ENCODE data around the gene CRKL. TPM values are rescaled to one million over a fixed set of nuclear protein-coding genes. Genes with fewer than 3 reads are reported as not detected.
"Not testable (repeated sequence)": the region's sequence is repeated elsewhere in the genome, so short reads cannot be mapped to it uniquely, and the experiment has no call there.

The CRKL gene
- polyA plus RNA-seq, 3 donors, result 26.0 to 37.5 (median 29.4) TPM

DNA sequence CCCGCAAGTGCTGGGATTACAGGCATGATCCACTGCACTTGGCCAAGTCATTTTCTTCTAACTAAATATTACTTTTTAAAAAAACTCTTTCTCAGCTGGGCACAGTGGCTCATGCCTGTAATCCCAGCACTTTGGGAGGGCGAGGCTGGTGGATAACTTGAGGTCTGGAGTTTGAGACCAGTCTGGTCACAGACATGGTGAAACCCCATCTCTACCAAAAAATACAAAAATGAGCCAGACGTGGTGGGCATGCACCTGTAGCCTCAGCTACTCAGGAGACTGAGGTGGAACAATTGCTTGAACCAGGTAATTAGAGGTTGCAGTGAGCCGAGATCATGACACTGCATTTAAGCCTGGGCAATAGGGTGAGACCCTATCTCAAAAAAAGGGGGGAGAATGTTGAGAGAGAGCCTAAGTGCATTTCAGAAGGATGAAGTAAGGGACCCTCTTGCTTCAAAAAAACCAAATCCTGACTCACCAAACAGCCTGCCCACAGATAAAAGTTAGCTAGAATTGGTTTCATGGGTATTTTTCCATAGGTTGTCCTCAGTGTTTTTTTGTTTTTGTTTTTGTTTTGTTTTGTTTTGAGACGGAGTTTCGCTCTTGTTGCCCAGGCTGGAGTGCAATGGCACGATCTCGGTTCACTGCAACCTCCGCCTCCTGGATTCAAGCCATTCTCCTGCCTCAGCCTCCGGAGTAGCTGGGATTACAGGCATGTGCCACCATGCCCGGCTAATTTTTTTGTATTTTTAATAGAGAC lies 18.8 kb downstream of the CRKL start:
- WGBS (ENCODE audit: insufficient coverage), result 91% methylated on average over 4 of the region's 11 CpGs
- Mint-ChIP-seq H3K36me3 (peaks cover 40 to 63% of the 10 kb centered on the region in 2 donors), H3K4me1 (peaks cover 23% of the 10 kb centered on the region), H3K27ac (peak overlapping the region in 2 of 7 donors; percentile 15 to 55)
- H3K4me1 ChIP-seq (ENCODE audit: control insufficient read depth in 1 of 2, insufficient read depth in 2 of 2, low read length in 2 of 2); H3K9me3 Mint-ChIP-seq; H3K4me3 Mint-ChIP-seq; intact Hi-C loops (cut with micrococcal nuclease); H3K9ac ChIP-seq (ENCODE audit: insufficient read depth, low read length, poor library complexity, severe bottlenecking); H3K27me3 ChIP-seq (ENCODE audit: control insufficient read depth in 2 of 2, insufficient read depth in 2 of 2, low read length in 2 of 2); H3K27me3 Mint-ChIP-seq (ENCODE audit: low read depth in 3 of 3); H3K4me3 ChIP-seq (replicated peaks in 1 of 3; ENCODE audit: low read depth in 2 of 3, low read length in 3 of 3); DNase-seq; H3K27ac ChIP-seq (ENCODE audit: low read depth in 1 of 2, low read length in 2 of 2); H2AFZ ChIP-seq (ENCODE audit: insufficient read depth, low read depth, low read length, poor library complexity, severe bottlenecking); H3K9me3 ChIP-seq (replicated peaks in 1 of 2; ENCODE audit: control insufficient read depth in 1 of 2, insufficient read depth in 1 of 2, low read length in 2 of 2); H3K4me2 ChIP-seq (replicated peaks; ENCODE audit: extremely low read depth, low read length, poor library complexity, severe bottlenecking): not testable (repeated sequence)
- Histone ChIP-seq H3K36me3 (replicated peaks in 1 of 2; ENCODE audit: control insufficient read depth in 1 of 2, insufficient read depth in 2 of 2, low read length in 2 of 2) (peaks cover 22 to 65% of the 10 kb centered on the region in 2 donors), H3K79me2 (ENCODE audit: insufficient read depth, low read length) (peaks cover 99% of the 10 kb centered on the region), H4K20me1 (ENCODE audit: insufficient read depth, low read length) (peaks cover 100% of the 10 kb centered on the region)

DNA sequence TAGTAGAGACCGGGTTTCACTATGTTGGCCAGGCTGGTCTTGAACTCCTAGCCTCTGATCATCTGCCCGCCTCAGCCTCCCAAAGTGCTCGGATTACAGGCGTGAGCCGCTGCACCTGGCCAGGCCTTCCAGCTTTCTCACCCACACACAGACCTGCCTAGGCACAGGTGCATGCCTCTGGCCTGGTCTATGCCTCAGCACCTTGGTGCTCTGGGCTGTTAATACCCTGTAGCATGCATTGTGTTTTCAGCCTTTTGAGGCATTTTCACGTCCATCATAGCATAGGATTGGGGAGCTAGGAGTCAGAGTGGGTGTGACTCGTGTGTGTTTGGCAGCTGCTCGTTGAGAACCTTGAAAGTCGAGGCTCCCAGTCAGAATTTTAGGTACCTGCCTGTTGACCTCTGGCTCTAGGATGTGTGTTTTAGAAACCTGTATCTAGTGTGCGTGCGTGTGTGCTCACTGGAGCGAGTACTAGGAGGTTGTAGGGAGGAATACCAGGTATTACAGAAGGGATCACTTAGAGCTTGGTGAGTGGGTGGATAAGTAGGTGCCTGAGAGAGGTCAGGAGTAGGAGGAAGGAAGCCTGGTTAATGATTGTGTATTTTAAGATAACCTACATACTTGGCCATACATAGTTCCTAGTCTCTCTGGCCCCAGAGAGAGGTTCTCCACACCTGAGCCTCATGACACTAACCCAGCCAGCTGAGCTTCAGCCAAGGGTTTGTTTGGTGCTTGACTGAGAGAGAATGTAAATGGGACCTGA lies 20.0 kb downstream of the CRKL start:
- DNase-seq, result no peak
- WGBS (ENCODE audit: insufficient coverage), result 88% methylated on average over 12 of the region's 12 CpGs
- Mint-ChIP-seq H3K4me1 (peaks cover 21% of the 10 kb centered on the region), H3K36me3 (peaks cover 40 to 67% of the 10 kb centered on the region in 2 donors), H3K9me3 (no peaks in the 10 kb centered on the region), H3K4me3 (no peak overlapping the region), H3K27ac (peak overlapping the region; percentile 5 to 82 (median 47)), H3K27me3 (ENCODE audit: low read depth in 3 of 3) (peaks cover 0 to 2% (median 0%) of the 10 kb centered on the region in 3 donors)
- Histone ChIP-seq H3K4me3 (replicated peaks in 1 of 3; ENCODE audit: low read depth in 2 of 3, low read length in 3 of 3) (no peak overlapping the region), H3K4me2 (replicated peaks; ENCODE audit: extremely low read depth, low read length, poor library complexity, severe bottlenecking) (no peak overlapping the region), H3K36me3 (replicated peaks in 1 of 2; ENCODE audit: control insufficient read depth in 1 of 2, insufficient read depth in 2 of 2, low read length in 2 of 2) (peaks cover 22 to 64% of the 10 kb centered on the region in 2 donors), H3K9me3 (replicated peaks in 1 of 2; ENCODE audit: control insufficient read depth in 1 of 2, insufficient read depth in 1 of 2, low read length in 2 of 2) (no peaks in the 10 kb centered on the region), H2AFZ (ENCODE audit: insufficient read depth, low read depth, low read length, poor library complexity, severe bottlenecking) (no peak overlapping the region), H3K4me1 (ENCODE audit: control insufficient read depth in 1 of 2, insufficient read depth in 2 of 2, low read length in 2 of 2) (no peaks in the 10 kb centered on the region), H4K20me1 (ENCODE audit: insufficient read depth, low read length) (peaks cover 98% of the 10 kb centered on the region), H3K27ac (ENCODE audit: low read depth in 1 of 2, low read length in 2 of 2) (peak overlapping the region in 1 of 2 donors; percentile 31), H3K27me3 (ENCODE audit: control insufficient read depth in 2 of 2, insufficient read depth in 2 of 2, low read length in 2 of 2) (no peaks in the 10 kb centered on the region), H3K79me2 (ENCODE audit: insufficient read depth, low read length) (peaks cover 98% of the 10 kb centered on the region), H3K9ac (ENCODE audit: insufficient read depth, low read length, poor library complexity, severe bottlenecking) (no peak overlapping the region)
- TF ChIP-seq, protein P1, sequence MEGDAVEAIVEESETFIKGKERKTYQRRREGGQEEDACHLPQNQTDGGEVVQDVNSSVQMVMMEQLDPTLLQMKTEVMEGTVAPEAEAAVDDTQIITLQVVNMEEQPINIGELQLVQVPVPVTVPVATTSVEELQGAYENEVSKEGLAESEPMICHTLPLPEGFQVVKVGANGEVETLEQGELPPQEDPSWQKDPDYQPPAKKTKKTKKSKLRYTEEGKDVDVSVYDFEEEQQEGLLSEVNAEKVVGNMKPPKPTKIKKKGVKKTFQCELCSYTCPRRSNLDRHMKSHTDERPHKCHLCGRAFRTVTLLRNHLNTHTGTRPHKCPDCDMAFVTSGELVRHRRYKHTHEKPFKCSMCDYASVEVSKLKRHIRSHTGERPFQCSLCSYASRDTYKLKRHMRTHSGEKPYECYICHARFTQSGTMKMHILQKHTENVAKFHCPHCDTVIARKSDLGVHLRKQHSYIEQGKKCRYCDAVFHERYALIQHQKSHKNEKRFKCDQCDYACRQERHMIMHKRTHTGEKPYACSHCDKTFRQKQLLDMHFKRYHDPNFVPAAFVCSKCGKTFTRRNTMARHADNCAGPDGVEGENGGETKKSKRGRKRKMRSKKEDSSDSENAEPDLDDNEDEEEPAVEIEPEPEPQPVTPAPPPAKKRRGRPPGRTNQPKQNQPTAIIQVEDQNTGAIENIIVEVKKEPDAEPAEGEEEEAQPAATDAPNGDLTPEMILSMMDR (IDR thresholded peaks at IDR 0.05), result no peak
- intact Hi-C loops (cut with micrococcal nuclease), result no loop called here

Measured in CD14-positive monocyte (primary cell).